HCT116 (cell line): ENCODE results near the gene TOR4A. TPM values are rescaled to one million over a fixed set of nuclear protein-coding genes. Genes with fewer than 3 reads are reported as not detected.

Source experiments
- ATAC-seq: fragments of 200-7000 bp; cut with Tn5 transposase; 2 replicates; pipeline ENCODE4 v1.9.1; 2020; ENCODE audit warnings: mild to moderate bottlenecking, moderate library complexity
- BruUV-seq: library from RNA; stranded (reverse); fragments of 400-500 nt; replicated peaks from 2 replicates; lab custom pipeline; 2021; lab: Mats Ljungman, UMichigan
- CTCF ChIA-PET: fragments of 300-600 bp; sonication (Branson Sonifier 250); formaldehyde crosslinking; loops from one replicate; lab custom pipeline; 2021; ENCODE audit warnings: antibody characterized with exemption; lab: Charles Lee
- POLR2A ChIA-PET: fragments of 300-600, 350-600 bp; sonication (Branson Sonifier 250); formaldehyde crosslinking; loops from one replicate; lab custom pipeline; 2021; ENCODE audit warnings: antibody characterized with exemption; lab: Charles Lee
- RAD21 ChIA-PET, 2 experiments: fragments of 300-600 bp; sonication (Branson Sonifier 250); formaldehyde crosslinking; loops; one replicate each; lab custom pipeline; 2023; ENCODE audit warnings: low total read pairs in 2 of 2; ENCODE audit not compliant: uncharacterized antibody in 2 of 2, unreplicated experiment in 2 of 2, low non-redundant PET in 1 of 2; lab: Charles Lee
- DNase-seq: peaks from one replicate; pipeline ENCODE4 v3.0.0-alpha.2; 2010; ENCODE audit warnings: low read depth, low spot score
- H2AFZ ChIP-seq: fragments of 200-600 bp; shearing (Covaris generic), sonication (generic); 2 replicates; pipeline ENCODE4 v1.6.1; 2017; ENCODE audit warnings: low read depth, mixed run types, mixed read lengths, antibody characterized with exemption, low read length; ENCODE audit not compliant: poor library complexity, severe bottlenecking
- H3K27ac ChIP-seq: 2 replicates; pipeline ENCODE4 v1.5.1; 2012; ENCODE audit warnings: low read depth, low read length
- H3K27me3 ChIP-seq: fragments of 200-600 bp; sonication (generic); 2 replicates; pipeline ENCODE4 v1.6.1; 2016; ENCODE audit warnings: mixed run types, low read length, mixed read lengths; ENCODE audit not compliant: insufficient read depth
- H3K36me3 ChIP-seq, 2 experiments: fragments of 200-500 bp in 1 of 2; fragments of 200-600 bp in 1 of 2; sonication (Bioruptor generic) in 1 of 2; sonication (generic) in 1 of 2; 2 replicates each; pipeline versions ENCODE4 v1.5.1 to v1.6.1; 2014 to 2016; ENCODE audit warnings: low read length in 2 of 2, inconsistent platforms in 1 of 2, mixed read lengths in 1 of 2, mixed run types in 1 of 2; ENCODE audit not compliant: insufficient read depth in 2 of 2, control insufficient read depth in 1 of 2
- H3K4me1 ChIP-seq, 2 experiments: fragments of 200-600 bp in 1 of 2; sonication (generic) in 1 of 2; 2 replicates each; pipeline versions ENCODE4 v1.5.1 to v1.6.1; 2012 to 2017; ENCODE audit warnings: low read length in 2 of 2, inconsistent platforms in 1 of 2, mild to moderate bottlenecking in 1 of 2, mixed read lengths in 1 of 2, mixed run types in 1 of 2, moderate library complexity in 1 of 2; ENCODE audit not compliant: insufficient read depth in 2 of 2, control insufficient read depth in 1 of 2
- H3K4me2 ChIP-seq: fragments of 200-600 bp; sonication (generic); 2 replicates; pipeline ENCODE4 v1.6.1; 2017; ENCODE audit warnings: mixed run types, low read length, mixed read lengths
- H3K4me3 ChIP-seq, 2 experiments: fragments of 200-600 bp in 1 of 2; sonication (generic) in 1 of 2; replicated peaks in 1 of 2; 2 replicates each; pipeline ENCODE4 v1.5.1; 2011 to 2016; ENCODE audit warnings: low read length in 2 of 2, control low read depth in 1 of 2, low read depth in 1 of 2, mild to moderate bottlenecking in 1 of 2, mixed read lengths in 1 of 2, mixed run types in 1 of 2
- H3K79me2 ChIP-seq: fragments of 200-600 bp; sonication (generic); 2 replicates; pipeline ENCODE4 v1.6.1; 2017; ENCODE audit warnings: mild to moderate bottlenecking, mixed run types, low read length, moderate library complexity, mixed read lengths; ENCODE audit not compliant: insufficient read depth
- H3K9ac ChIP-seq: fragments of 200-600 bp; sonication (generic); 2 replicates; pipeline ENCODE4 v1.6.1; 2016; ENCODE audit warnings: low read length, mixed read lengths
- H3K9me2 ChIP-seq: fragments of 200-600 bp; sonication (generic), shearing (Covaris generic); 2 replicates; pipeline ENCODE4 v1.6.1; 2017; ENCODE audit warnings: mixed run types, mild to moderate bottlenecking, moderate library complexity; ENCODE audit not compliant: insufficient read depth
- H3K9me3 ChIP-seq, 2 experiments: fragments of 200-500 bp in 1 of 2; fragments of 200-600 bp in 1 of 2; sonication (Bioruptor generic) in 1 of 2; sonication (generic) in 1 of 2; 2 replicates each; pipeline ENCODE4 v1.6.1; 2014 to 2017; ENCODE audit warnings: low read length in 2 of 2, mixed read lengths in 2 of 2, inconsistent platforms in 1 of 2, low read depth in 1 of 2, mild to moderate bottlenecking in 1 of 2, mixed run types in 1 of 2, moderate library complexity in 1 of 2; ENCODE audit not compliant: control insufficient read depth in 1 of 2, insufficient read depth in 1 of 2
- H4K20me1 ChIP-seq: fragments of 200-600 bp; sonication (generic), shearing (Covaris generic); 2 replicates; pipeline ENCODE4 v1.6.1; 2017; ENCODE audit warnings: mixed run types, mild to moderate bottlenecking, moderate library complexity; ENCODE audit not compliant: insufficient read depth
- FOSL1 ChIP-seq: IDR thresholded peaks from 2 replicates; pipeline ENCODE4 v1.6.1; 2012; ENCODE audit warnings: low read depth
- POLR2AphosphoS5 ChIP-seq: IDR thresholded peaks from 2 replicates; pipeline ENCODE4 v1.6.1; 2011; ENCODE audit warnings: mild to moderate bottlenecking, low read depth, low read length, moderate library complexity
- RAD21 ChIP-seq: IDR thresholded peaks from 2 replicates; pipeline ENCODE4 v1.6.1; 2012; ENCODE audit warnings: low read depth, mild to moderate bottlenecking
- REST ChIP-seq: IDR thresholded peaks from 2 replicates; pipeline ENCODE4 v1.6.1; 2012; ENCODE audit warnings: low read depth
- SP1 ChIP-seq: IDR thresholded peaks from 2 replicates; pipeline ENCODE4 v1.6.1; 2012; ENCODE audit warnings: low read depth
- intact Hi-C: fragments of 100-400 bp; cut with micrococcal nuclease; formaldehyde crosslinking; loops from 2 replicates; pipeline ENCODE4 v1.10.0; 2022
- total RNA-seq: library from RNA; stranded (reverse); gene quantifications from one replicate; pipeline ENCODE4 v1.2.1, GENCODE V29; 2021; ENCODE audit not compliant: unreplicated experiment
- TF ChIP-seq, protein P1 (sequence below): IDR thresholded peaks from 2 replicates; pipeline ENCODE4 v1.6.1; 2012
- TF ChIP-seq, protein P2 (sequence below), 3 experiments: fragments of 200-600 bp in 1 of 3; sonication (generic) in 1 of 3; IDR thresholded peaks in 2 of 3; conservative IDR thresholded peaks in 1 of 3; 2 replicates each; pipeline ENCODE4 v1.5.1; 2012 to 2017; ENCODE audit warnings: low read depth in 2 of 3, low read length in 2 of 3, antibody characterized with exemption in 1 of 3, borderline replicate concordance in 1 of 3, control low read depth in 1 of 3, mild to moderate bottlenecking in 1 of 3, mixed read lengths in 1 of 3, mixed run types in 1 of 3, moderate library complexity in 1 of 3; ENCODE audit not compliant: insufficient read depth in 1 of 3
- TF ChIP-seq, protein P3 (sequence below): IDR thresholded peaks from 2 replicates; pipeline ENCODE4 v1.6.1; 2011; ENCODE audit warnings: mild to moderate bottlenecking, low read length, moderate library complexity; ENCODE audit not compliant: insufficient replicate concordance; ENCODE audit errors: extremely low read depth

Gene TOR4A
- total RNA-seq, 1 experiment from 2014 or later = 34.0 TPM

DNA sequence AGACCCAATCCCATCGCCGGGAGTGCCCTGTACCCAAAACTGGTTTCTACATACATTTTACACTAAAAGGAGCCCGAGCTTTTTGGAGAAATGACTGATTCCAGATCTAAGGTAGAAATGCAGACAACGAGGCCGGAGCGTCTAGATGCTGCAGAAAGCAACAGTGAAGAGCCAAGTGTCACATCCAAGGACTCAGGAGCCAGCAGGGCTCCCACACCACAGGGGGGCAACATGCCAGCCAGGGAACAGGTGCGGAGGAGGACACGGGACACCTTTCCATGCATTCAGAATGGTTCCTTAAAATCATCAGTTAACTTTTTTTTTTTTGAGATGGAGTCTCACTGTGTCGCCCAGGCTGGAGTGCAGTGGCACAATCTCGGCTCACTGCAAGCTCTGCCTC, 47.6 kb downstream of the TOR4A start:
- intact Hi-C loops = no loop called here
- no peak overlapping the region for H3K4me3 ChIP-seq
- H3K27ac ChIP-seq = no peak overlapping the region
- no peak overlapping the region for H2AFZ ChIP-seq
- no peaks in the 10 kb centered on the region for H3K9me3 ChIP-seq
- peaks cover 22% of the 10 kb centered on the region for H3K27me3 ChIP-seq
- CTCF ChIA-PET = no interaction called here
- no TSS peak for BruUV-seq
- H4K20me1 ChIP-seq = no peaks in the 10 kb centered on the region
- H3K9ac ChIP-seq = no peak overlapping the region
- RAD21 ChIA-PET = no interaction called here
- no peak for ATAC-seq
- no peaks in the 10 kb centered on the region for H3K4me1 ChIP-seq
- POLR2A ChIA-PET = no interaction called here
- H3K4me2 ChIP-seq = no peak overlapping the region
- no peaks in the 10 kb centered on the region for H3K9me2 ChIP-seq
- DNase-seq = no peak
- H3K36me3 ChIP-seq = no peaks in the 10 kb centered on the region
- H3K79me2 ChIP-seq = no peaks in the 10 kb centered on the region
- TF ChIP-seq, protein P1, sequence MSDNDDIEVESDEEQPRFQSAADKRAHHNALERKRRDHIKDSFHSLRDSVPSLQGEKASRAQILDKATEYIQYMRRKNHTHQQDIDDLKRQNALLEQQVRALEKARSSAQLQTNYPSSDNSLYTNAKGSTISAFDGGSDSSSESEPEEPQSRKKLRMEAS = no peak
- TF ChIP-seq REST (no peak), RAD21 (no peak), FOSL1 (no peak), POLR2AphosphoS5 (no peak), SP1 (no peak)
- TF ChIP-seq, protein P2, sequence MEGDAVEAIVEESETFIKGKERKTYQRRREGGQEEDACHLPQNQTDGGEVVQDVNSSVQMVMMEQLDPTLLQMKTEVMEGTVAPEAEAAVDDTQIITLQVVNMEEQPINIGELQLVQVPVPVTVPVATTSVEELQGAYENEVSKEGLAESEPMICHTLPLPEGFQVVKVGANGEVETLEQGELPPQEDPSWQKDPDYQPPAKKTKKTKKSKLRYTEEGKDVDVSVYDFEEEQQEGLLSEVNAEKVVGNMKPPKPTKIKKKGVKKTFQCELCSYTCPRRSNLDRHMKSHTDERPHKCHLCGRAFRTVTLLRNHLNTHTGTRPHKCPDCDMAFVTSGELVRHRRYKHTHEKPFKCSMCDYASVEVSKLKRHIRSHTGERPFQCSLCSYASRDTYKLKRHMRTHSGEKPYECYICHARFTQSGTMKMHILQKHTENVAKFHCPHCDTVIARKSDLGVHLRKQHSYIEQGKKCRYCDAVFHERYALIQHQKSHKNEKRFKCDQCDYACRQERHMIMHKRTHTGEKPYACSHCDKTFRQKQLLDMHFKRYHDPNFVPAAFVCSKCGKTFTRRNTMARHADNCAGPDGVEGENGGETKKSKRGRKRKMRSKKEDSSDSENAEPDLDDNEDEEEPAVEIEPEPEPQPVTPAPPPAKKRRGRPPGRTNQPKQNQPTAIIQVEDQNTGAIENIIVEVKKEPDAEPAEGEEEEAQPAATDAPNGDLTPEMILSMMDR (IDR thresholded peaks at IDR 0.05 in 2 of 3, conservative IDR thresholded peaks at IDR 0.05 in 1 of 3; ENCODE audit: borderline replicate concordance in 1 of 3, insufficient read depth in 1 of 3, low read depth in 2 of 3, low read length in 2 of 3) = no peak
- TF ChIP-seq, protein P3, sequence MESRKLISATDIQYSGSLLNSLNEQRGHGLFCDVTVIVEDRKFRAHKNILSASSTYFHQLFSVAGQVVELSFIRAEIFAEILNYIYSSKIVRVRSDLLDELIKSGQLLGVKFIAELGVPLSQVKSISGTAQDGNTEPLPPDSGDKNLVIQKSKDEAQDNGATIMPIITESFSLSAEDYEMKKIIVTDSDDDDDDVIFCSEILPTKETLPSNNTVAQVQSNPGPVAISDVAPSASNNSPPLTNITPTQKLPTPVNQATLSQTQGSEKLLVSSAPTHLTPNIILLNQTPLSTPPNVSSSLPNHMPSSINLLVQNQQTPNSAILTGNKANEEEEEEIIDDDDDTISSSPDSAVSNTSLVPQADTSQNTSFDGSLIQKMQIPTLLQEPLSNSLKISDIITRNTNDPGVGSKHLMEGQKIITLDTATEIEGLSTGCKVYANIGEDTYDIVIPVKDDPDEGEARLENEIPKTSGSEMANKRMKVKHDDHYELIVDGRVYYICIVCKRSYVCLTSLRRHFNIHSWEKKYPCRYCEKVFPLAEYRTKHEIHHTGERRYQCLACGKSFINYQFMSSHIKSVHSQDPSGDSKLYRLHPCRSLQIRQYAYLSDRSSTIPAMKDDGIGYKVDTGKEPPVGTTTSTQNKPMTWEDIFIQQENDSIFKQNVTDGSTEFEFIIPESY = no peak
